Esophagus muscularis mucosa (tissue), 4 donors: ENCODE measurements around the gene ZFAND2A.

Experiments
- CTCF ChIP-seq, 3 experiments: fragments of 200-600 bp in 2 of 3; fragments of 450-650 bp in 1 of 3; sonication (generic) in 2 of 3; IDR thresholded peaks; one replicate each; pipeline ENCODE4 v1.5.1; 2017 to 2019; ENCODE audit warnings: antibody characterized with exemption in 3 of 3, mild to moderate bottlenecking in 2 of 3, moderate library complexity in 1 of 3
- EP300 ChIP-seq: sonication (generic); formaldehyde crosslinking; IDR thresholded peaks from one replicate; pipeline ENCODE4 v1.6.1; 2017; ENCODE audit warnings: antibody characterized with exemption
- POLR2A ChIP-seq: fragments of 450-650 bp; IDR thresholded peaks from one replicate; pipeline ENCODE4 v1.6.1; 2017; ENCODE audit warnings: antibody characterized with exemption, moderate library complexity, mild to moderate bottlenecking, low read depth

DNA sequence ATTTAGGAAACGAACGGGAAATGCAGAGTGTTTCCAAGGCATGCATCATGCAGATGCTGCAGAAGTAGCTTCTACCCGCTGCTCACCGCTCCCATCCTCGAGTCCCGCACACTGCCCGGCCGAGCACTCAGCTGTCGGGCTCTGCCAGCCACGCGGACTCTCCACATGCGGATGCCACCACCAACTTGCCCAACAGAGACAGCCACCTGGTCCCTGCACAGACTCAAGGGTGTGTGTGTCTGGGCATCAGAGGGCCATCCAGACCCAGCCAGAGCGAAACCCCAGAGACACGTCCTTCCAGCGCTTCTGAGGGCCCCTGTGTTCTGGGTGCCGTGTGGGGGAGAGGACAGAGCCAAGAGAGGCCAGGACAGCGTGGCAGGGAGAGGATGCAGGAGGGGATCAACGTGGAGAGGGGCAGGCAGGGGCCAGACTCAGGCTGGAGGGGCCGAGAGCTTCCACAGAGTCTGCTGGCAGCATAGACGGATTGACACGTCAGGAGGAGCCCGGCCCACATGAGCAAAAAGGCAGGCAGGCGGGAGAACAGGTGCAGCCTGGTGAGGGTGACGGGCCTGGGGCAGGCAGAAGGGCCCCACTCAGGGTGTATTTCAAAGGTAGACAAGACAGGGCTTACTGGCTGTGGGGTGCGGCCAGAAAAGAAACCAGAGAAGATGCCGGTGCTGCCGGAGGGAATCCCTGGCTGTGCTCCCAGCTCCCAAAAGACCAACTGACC lies 53.8 kb downstream of the ZFAND2A start:
- TF ChIP-seq CTCF (IDR thresholded peaks at IDR 0.05), result no peak
- no peak for TF ChIP-seq EP300
- TF ChIP-seq POLR2A, result no peak
